NCI-H345 treated with DMSO at 0.1 percent for 48 hours (cell line): ENCODE data around the gene ISG15.

Experiments
- DNase-seq: peaks from one replicate; lab custom pipeline; 2025; ENCODE audit not compliant: unreplicated experiment; lab: John Stamatoyannopoulos, UW

ISG15 gene

GRCh38 chr1:1013105-1013921 lies at the start of gene ISG15:
Gene ISG15, plus strand, starts transcription at chr1:1013497. Its CDS starts 77 bp downstream, at chr1:1013574.
- DNase-seq, result peak; percentile 35

GRCh38 chr1:963746-964525 lies 49.4 kb upstream of the ISG15 start:
- DNase-seq, result no peak

GRCh38 chr1:964691-965525 lies 48.4 kb upstream of the ISG15 start:
- no peak for DNase-seq

- no peak for DNase-seq
These were observed 47.7 kb upstream of the ISG15 start for GRCh38 chr1:965526-966134.

GRCh38 chr1:966135-966703 lies 47.1 kb upstream of the ISG15 start, which contains the start of gene PLEKHN1:
Gene PLEKHN1, plus strand, starts transcription at chr1:966482. Its CDS starts 50 bp downstream, at chr1:966532.
- DNase-seq, result no peak

GRCh38 chr1:966704-967300 lies 46.5 kb upstream of the ISG15 start:
- no peak for DNase-seq

- no peak for DNase-seq
These were observed 45.6 kb upstream of the ISG15 start for GRCh38 chr1:967466-968343.

- no peak for DNase-seq
These were observed 43.9 kb upstream of the ISG15 start for GRCh38 chr1:969260-969855.

GRCh38 chr1:970242-970972 lies 42.9 kb upstream of the ISG15 start:
- no peak for DNase-seq

GRCh38 chr1:970973-971730 lies 42.1 kb upstream of the ISG15 start:
- DNase-seq, result no peak

GRCh38 chr1:971751-972506 lies 41.4 kb upstream of the ISG15 start:
- no peak for DNase-seq

GRCh38 chr1:972726-973458 lies 40.4 kb upstream of the ISG15 start:
- no peak for DNase-seq

- no peak for DNase-seq
These were observed 39.6 kb upstream of the ISG15 start for GRCh38 chr1:973459-974292.

- DNase-seq, result no peak
These were observed 39.0 kb upstream of the ISG15 start for GRCh38 chr1:974293-974640.

GRCh38 chr1:974687-975328 lies 38.5 kb upstream of the ISG15 start:
- no peak for DNase-seq
